ENCODE data around the gene TSPEAR.

- TF ChIP-seq POLR2A (IDR thresholded peaks at IDR 0.05; ENCODE audit: low read depth, low read length), result no peak
- TF ChIP-seq TAF1 (IDR thresholded peaks at IDR 0.05; ENCODE audit: low read depth, low read length), result no peak
- TF ChIP-seq POLR2AphosphoS5 (IDR thresholded peaks at IDR 0.05; ENCODE audit: low read depth, low read length), result no peak
- TF ChIP-seq SPI1 (IDR thresholded peaks at IDR 0.05; ENCODE audit: low read depth, low read length), result no peak
Observed at GRCh38 chr21:44697811-44698734, 13.3 kb downstream of the TSPEAR start.
